Middle frontal gyrus (tissue), 1 donor: ENCODE data around the gene LDLRAP1.

ENCODE experiments used
- DNase-seq: peaks from one replicate; pipeline ENCODE4 v3.0.0-alpha.2; 2015; ENCODE audit warnings: low spot score; ENCODE audit errors: extremely low spot score

The LDLRAP1 gene

GRCh38 chr1:25562101-25562927 lies 18.9 kb downstream of the LDLRAP1 start:
- DNase-seq = no peak

- DNase-seq = no peak
These were observed 19.5 kb downstream of the LDLRAP1 start for GRCh38 chr1:25562928-25563283.

GRCh38 chr1:25563330-25564215 lies 20.2 kb downstream of the LDLRAP1 start:
- peak; percentile 91 for DNase-seq

- no peak for DNase-seq
These were observed 21.6 kb downstream of the LDLRAP1 start for GRCh38 chr1:25564777-25565574.

GRCh38 chr1:25565626-25566025 lies 22.2 kb downstream of the LDLRAP1 start:
- no peak for DNase-seq

GRCh38 chr1:25566176-25566729 lies 22.8 kb downstream of the LDLRAP1 start:
- DNase-seq = no peak

GRCh38 chr1:25566730-25567341 lies 23.4 kb downstream of the LDLRAP1 start:
- no peak for DNase-seq

- no peak for DNase-seq
These were observed 24.3 kb downstream of the LDLRAP1 start for GRCh38 chr1:25567710-25568089.

- peak; percentile 72 for DNase-seq
These were observed 24.9 kb downstream of the LDLRAP1 start for GRCh38 chr1:25568090-25568833.

GRCh38 chr1:25568834-25569596 lies 25.6 kb downstream of the LDLRAP1 start:
- no peak for DNase-seq

- DNase-seq = no peak
These were observed 26.4 kb downstream of the LDLRAP1 start for GRCh38 chr1:25569597-25570396.

- DNase-seq = no peak
These were observed 27.6 kb downstream of the LDLRAP1 start for GRCh38 chr1:25570798-25571521.

- no peak for DNase-seq
These were observed 28.1 kb downstream of the LDLRAP1 start for GRCh38 chr1:25571522-25571970.

GRCh38 chr1:25572107-25572506 lies 28.7 kb downstream of the LDLRAP1 start:
- no peak for DNase-seq

- no peak for DNase-seq
These were observed 29.5 kb downstream of the LDLRAP1 start for GRCh38 chr1:25572708-25573590.

GRCh38 chr1:25573591-25573930 lies 30.2 kb downstream of the LDLRAP1 start:
- no peak for DNase-seq

GRCh38 chr1:25573961-25574360 lies 30.6 kb downstream of the LDLRAP1 start:
- DNase-seq = no peak
